Colonic mucosa (tissue), 4 donors: Measurements from ENCODE around the gene CYP1B1. TPM values are rescaled to one million over a fixed set of nuclear protein-coding genes. Genes with fewer than 3 reads are reported as not detected.

Experiments
- DNase-seq: peaks from one replicate; pipeline ENCODE4 v3.0.0-alpha.2; 2020
- H3K27ac ChIP-seq: fragments of 200-600 bp; one replicate; pipeline ENCODE4 v1.8.0; 2021
- H3K27me3 ChIP-seq: fragments of 200-600 bp; one replicate; pipeline ENCODE4 v1.8.0; 2021
- H3K36me3 ChIP-seq: fragments of 200-600 bp; one replicate; pipeline ENCODE4 v1.8.0; 2021
- H3K4me1 ChIP-seq: fragments of 200-600 bp; one replicate; pipeline ENCODE4 v1.8.0; 2021; ENCODE audit warnings: mild to moderate bottlenecking
- H3K4me3 ChIP-seq: fragments of 200-600 bp; one replicate; pipeline ENCODE4 v1.8.0; 2021
- H3K9ac ChIP-seq, 2 donors: one replicate each; pipeline ENCODE4 v1.7.0; 2013; ENCODE audit warnings: control low read depth in 2 of 2, low read depth in 2 of 2, low read length in 2 of 2
- H3K9me3 ChIP-seq: fragments of 200-600 bp; one replicate; pipeline ENCODE4 v1.8.0; 2021
- CTCF ChIP-seq: fragments of 200-600 bp; IDR thresholded peaks from one replicate; pipeline ENCODE4 v1.8.0; 2022; ENCODE audit warnings: antibody characterized with exemption, mild to moderate bottlenecking
- intact Hi-C: fragments of 100-400 bp; cut with DNase I; formaldehyde crosslinking; loops from one replicate; pipeline ENCODE4 v1.14.1; 2022
- total RNA-seq, 2 donors: library from RNA; stranded (reverse); fragmentation: NEBNext Ultra II Directional in 1 of 2; extraction: Animal tissue kit (Norgen Biotek cat#: 25700) in 1 of 2; gene quantifications; one replicate each; pipeline ENCODE4 v1.2.1, GENCODE V29; 2021
- donor health status: healthy.
- donor health status: DM: no; HTN: no; CAD: no.
- donor health status: DM: no; HTN: no; CAD: no.

Gene CYP1B1
- total RNA-seq, 2 donors from 2014 or later, result 1.3 to 3.5 TPM

GRCh38 chr2:38070438-38070837 is 5.5 kb downstream of the CYP1B1 start:
- no peak overlapping the region for H3K4me3 ChIP-seq
- H3K27me3 ChIP-seq, result peaks cover 25% of the 10 kb centered on the region
- H3K9ac ChIP-seq, result no peak overlapping the region
- no peaks in the 10 kb centered on the region for H3K9me3 ChIP-seq
- intact Hi-C loops, result no loop called here
- no peak for DNase-seq
- peaks cover 4% of the 10 kb centered on the region for H3K4me1 ChIP-seq
- TF ChIP-seq CTCF, result no peak
- no peaks in the 10 kb centered on the region for H3K36me3 ChIP-seq
- H3K27ac ChIP-seq, result no peak overlapping the region

- Histone ChIP-seq H3K9ac (no peak overlapping the region), H3K36me3 (no peaks in the 10 kb centered on the region), H3K27me3 (peaks cover 3% of the 10 kb centered on the region), H3K4me1 (no peaks in the 10 kb centered on the region), H3K9me3 (no peaks in the 10 kb centered on the region), H3K4me3 (no peak overlapping the region), H3K27ac (no peak overlapping the region)
- no peak for TF ChIP-seq CTCF
- intact Hi-C loops, result no loop called here
- DNase-seq, result no peak
Observed at GRCh38 chr2:38068234-38068633, 7.7 kb downstream of the CYP1B1 start.

GRCh38 chr2:38066421-38067115 is 9.4 kb downstream of the CYP1B1 start:
- Histone ChIP-seq H3K36me3 (no peaks in the 10 kb centered on the region), H3K9ac (no peak overlapping the region), H3K27me3 (no peaks in the 10 kb centered on the region), H3K27ac (no peak overlapping the region), H3K4me1 (no peaks in the 10 kb centered on the region), H3K4me3 (no peak overlapping the region), H3K9me3 (no peaks in the 10 kb centered on the region)
- no peak for TF ChIP-seq CTCF
- DNase-seq, result no peak
- intact Hi-C loops, result no loop called here

- no peak overlapping the region for H3K4me3 ChIP-seq
- no peaks in the 10 kb centered on the region for H3K36me3 ChIP-seq
- no peak overlapping the region for H3K9ac ChIP-seq
- intact Hi-C loops, result no loop called here
- DNase-seq, result no peak
- TF ChIP-seq CTCF, result no peak
- no peaks in the 10 kb centered on the region for H3K27me3 ChIP-seq
- H3K9me3 ChIP-seq, result no peaks in the 10 kb centered on the region
- H3K4me1 ChIP-seq, result no peaks in the 10 kb centered on the region
- no peak overlapping the region for H3K27ac ChIP-seq
Observed at GRCh38 chr2:38065502-38066135, 10.3 kb downstream of the CYP1B1 start.

- no peaks in the 10 kb centered on the region for H3K27me3 ChIP-seq
- no peak for DNase-seq
- no peak for TF ChIP-seq CTCF
Observed at GRCh38 chr2:38064801-38065501, 11.0 kb downstream of the CYP1B1 start.

More at GRCh38 chr2:38064801-38065501, 11.0 kb downstream of the CYP1B1 start:
- Histone ChIP-seq H3K27ac (no peak overlapping the region), H3K9ac (no peak overlapping the region), H3K9me3 (no peaks in the 10 kb centered on the region), H3K4me3 (no peak overlapping the region), H3K4me1 (no peaks in the 10 kb centered on the region), H3K36me3 (no peaks in the 10 kb centered on the region)
- intact Hi-C loops, result no loop called here
